ENCODE results near the gene CSTA.

Gene CSTA

GRCh38 chr3:122307094-122307687 is 17.9 kb upstream of the CSTA start:
- no peaks in the 10 kb centered on the region for H3K79me2 ChIP-seq (ENCODE audit: insufficient read depth, low read length)
- no peaks in the 10 kb centered on the region for H3K9me2 ChIP-seq (replicated peaks; ENCODE audit: insufficient read depth, low read length)
- no peak for TF ChIP-seq CTCF (IDR thresholded peaks at IDR 0.05; ENCODE audit: insufficient read depth, low read length, poor library complexity, severe bottlenecking)
- no peak for TF ChIP-seq EZH2phosphoT487 (conservative IDR thresholded peaks at IDR 0.05; ENCODE audit: low read length)
- no peaks in the 10 kb centered on the region for H4K20me1 ChIP-seq (ENCODE audit: low read depth, low read length)
- H3K9ac ChIP-seq (ENCODE audit: low read length): no peak overlapping the region
- H3F3A ChIP-seq (ENCODE audit: insufficient read depth): no peaks in the 10 kb centered on the region
- no peak overlapping the region for H3K4me3 ChIP-seq (ENCODE audit: insufficient read depth, low read length, poor library complexity, severe bottlenecking)
- no peaks in the 10 kb centered on the region for H3K27me3 ChIP-seq (ENCODE audit: low read length)
- no peaks in the 10 kb centered on the region for H3K36me3 ChIP-seq (ENCODE audit: low read length)
- H3K27ac ChIP-seq (ENCODE audit: low read depth, low read length): no peak overlapping the region
- H3K9me3 ChIP-seq (ENCODE audit: insufficient read depth, low read length): no peaks in the 10 kb centered on the region
- H3K4me2 ChIP-seq (ENCODE audit: low read depth, low read length, poor library complexity, severe bottlenecking): no peak overlapping the region
- no peak overlapping the region for H2AFZ ChIP-seq (ENCODE audit: low read depth, low read length, severe bottlenecking)

- H3K4me3 ChIP-seq (ENCODE audit: insufficient read depth, low read length, poor library complexity, severe bottlenecking): no peak overlapping the region
- H3K27ac ChIP-seq (ENCODE audit: low read depth, low read length): no peak overlapping the region
- H3K4me2 ChIP-seq (ENCODE audit: low read depth, low read length, poor library complexity, severe bottlenecking): no peak overlapping the region
- no peaks in the 10 kb centered on the region for H3F3A ChIP-seq (ENCODE audit: insufficient read depth)
- no peak for TF ChIP-seq EZH2phosphoT487 (conservative IDR thresholded peaks at IDR 0.05; ENCODE audit: low read length)
- no peak for TF ChIP-seq CTCF (IDR thresholded peaks at IDR 0.05; ENCODE audit: insufficient read depth, low read length, poor library complexity, severe bottlenecking)
- H4K20me1 ChIP-seq (ENCODE audit: low read depth, low read length): no peaks in the 10 kb centered on the region
- H3K9me3 ChIP-seq (ENCODE audit: insufficient read depth, low read length): no peaks in the 10 kb centered on the region
- no peaks in the 10 kb centered on the region for H3K36me3 ChIP-seq (ENCODE audit: low read length)
- no peaks in the 10 kb centered on the region for H3K79me2 ChIP-seq (ENCODE audit: insufficient read depth, low read length)
- H3K27me3 ChIP-seq (ENCODE audit: low read length): no peaks in the 10 kb centered on the region
- H2AFZ ChIP-seq (ENCODE audit: low read depth, low read length, severe bottlenecking): no peak overlapping the region
- H3K9ac ChIP-seq (ENCODE audit: low read length): no peak overlapping the region
- no peaks in the 10 kb centered on the region for H3K9me2 ChIP-seq (replicated peaks; ENCODE audit: insufficient read depth, low read length)
Measured at GRCh38 chr3:122307976-122308375, 17.1 kb upstream of the CSTA start.

GRCh38 chr3:122310361-122310760 is 14.7 kb upstream of the CSTA start:
- Histone ChIP-seq H2AFZ (ENCODE audit: low read depth, low read length, severe bottlenecking) (no peak overlapping the region), H3K4me3 (ENCODE audit: insufficient read depth, low read length, poor library complexity, severe bottlenecking) (no peak overlapping the region)
- TF ChIP-seq EZH2phosphoT487 (conservative IDR thresholded peaks at IDR 0.05; ENCODE audit: low read length) (no peak), CTCF (IDR thresholded peaks at IDR 0.05; ENCODE audit: insufficient read depth, low read length, poor library complexity, severe bottlenecking) (no peak)

More at GRCh38 chr3:122310361-122310760, 14.7 kb upstream of the CSTA start:
- H3K9ac ChIP-seq (ENCODE audit: low read length): no peak overlapping the region
- H3K27ac ChIP-seq (ENCODE audit: low read depth, low read length): no peak overlapping the region
- H4K20me1 ChIP-seq (ENCODE audit: low read depth, low read length): no peaks in the 10 kb centered on the region
- H3F3A ChIP-seq (ENCODE audit: insufficient read depth): no peaks in the 10 kb centered on the region
- no peaks in the 10 kb centered on the region for H3K27me3 ChIP-seq (ENCODE audit: low read length)
- no peaks in the 10 kb centered on the region for H3K79me2 ChIP-seq (ENCODE audit: insufficient read depth, low read length)
- no peaks in the 10 kb centered on the region for H3K9me3 ChIP-seq (ENCODE audit: insufficient read depth, low read length)
- no peaks in the 10 kb centered on the region for H3K36me3 ChIP-seq (ENCODE audit: low read length)
- H3K9me2 ChIP-seq (replicated peaks; ENCODE audit: insufficient read depth, low read length): no peaks in the 10 kb centered on the region
- H3K4me2 ChIP-seq (ENCODE audit: low read depth, low read length, poor library complexity, severe bottlenecking): no peak overlapping the region
